H1 (cell line): Measurements from ENCODE around the gene ZKSCAN8. TPM values are rescaled to one million over a fixed set of nuclear protein-coding genes. Genes with fewer than 3 reads are reported as not detected.

Source experiments
- CTCF ChIA-PET: fragments of 300-600 bp; sonication (Branson Sonifier 250); formaldehyde crosslinking; loops from one replicate; lab custom pipeline; 2021; ENCODE audit not compliant: partially characterized antibody; lab: Charles Lee
- POLR2A ChIA-PET: fragments of 300-600 bp; sonication (Branson Sonifier 250); formaldehyde crosslinking; loops from one replicate; lab custom pipeline; 2021; ENCODE audit warnings: inconsistent platforms; ENCODE audit not compliant: partially characterized antibody; lab: Charles Lee
- DNase-seq, 2 experiments: peaks; one replicate each; pipeline versions ENCODE4 v3.0.0 to v3.0.0-alpha.2; 2010 to 2022; ENCODE audit warnings: low spot score in 2 of 2, low read depth in 1 of 2, mixed read lengths in 1 of 2
- FAIRE-seq: peaks from 2 replicates; lab custom pipeline; 2011; peaks lifted over from hg19 to GRCh38; lab: Jason Lieb, UNC
- H2AFZ ChIP-seq: 2 replicates; pipeline ENCODE4 v1.8.1; 2012; ENCODE audit warnings: low read length, inconsistent platforms
- H2AK5ac ChIP-seq: 2 replicates; pipeline ENCODE4 v1.6.1; 2013; ENCODE audit warnings: low read depth, low read length
- H2BK120ac ChIP-seq: replicated peaks from 2 replicates; pipeline ENCODE3; 2013; ENCODE audit warnings: low read depth, low read length, inconsistent platforms
- H2BK12ac ChIP-seq: 2 replicates; pipeline ENCODE4 v1.6.1; 2013; ENCODE audit warnings: low read depth, low read length
- H2BK15ac ChIP-seq: 2 replicates; pipeline ENCODE4 v1.6.1; 2013; ENCODE audit warnings: low read length
- H2BK20ac ChIP-seq: 2 replicates; pipeline ENCODE4 v1.6.1; 2013; ENCODE audit warnings: low read length
- H2BK5ac ChIP-seq: 2 replicates; pipeline ENCODE4 v1.6.1; 2013; ENCODE audit warnings: low read depth, low read length
- H3K14ac ChIP-seq: 2 replicates; pipeline ENCODE4 v1.6.1; 2013; ENCODE audit warnings: inconsistent platforms; ENCODE audit not compliant: insufficient read length
- H3K18ac ChIP-seq: 2 replicates; pipeline ENCODE4 v1.6.1; 2013; ENCODE audit warnings: low read length; ENCODE audit errors: extremely low read depth
- H3K23ac ChIP-seq: 2 replicates; pipeline ENCODE4 v1.6.1; 2013; ENCODE audit warnings: inconsistent platforms; ENCODE audit not compliant: insufficient read length
- H3K23me2 ChIP-seq: 2 replicates; pipeline ENCODE4 v1.6.1; 2013; ENCODE audit warnings: low read depth, low read length
- H3K27ac ChIP-seq: 2 replicates; pipeline ENCODE4 v1.6.1; 2011; ENCODE audit warnings: low read depth, low read length, inconsistent platforms
- H3K27me3 ChIP-seq, 4 experiments: replicated peaks in 1 of 4; 1 replicate in 1 of 4; 2 replicates in 3 of 4; pipeline versions ENCODE4 v1.6.1 to v1.8.1; 2011 to 2013; ENCODE audit warnings: low read length in 3 of 4, mild to moderate bottlenecking in 3 of 4, inconsistent platforms in 2 of 4, mixed read lengths in 2 of 4, moderate library complexity in 1 of 4; ENCODE audit not compliant: control insufficient read depth in 3 of 4, insufficient read depth in 3 of 4; ENCODE audit errors: extremely low read depth in 1 of 4
- H3K36me3 ChIP-seq, 4 experiments: 2 replicates each; pipeline versions ENCODE4 v1.6.1 to v1.8.1; 2011 to 2013; ENCODE audit warnings: mild to moderate bottlenecking in 4 of 4, low read length in 3 of 4, moderate library complexity in 2 of 4, control low read depth in 1 of 4, inconsistent platforms in 1 of 4; ENCODE audit not compliant: insufficient read depth in 4 of 4, control insufficient read depth in 2 of 4
- H3K4ac ChIP-seq: replicated peaks from 2 replicates; pipeline ENCODE3; 2013; ENCODE audit warnings: low read length, low read depth, mixed read lengths, inconsistent platforms; ENCODE audit not compliant: insufficient read length
- H3K4me1 ChIP-seq, 4 experiments: replicated peaks in 1 of 4; 1 replicate in 1 of 4; 2 replicates in 3 of 4; pipeline versions ENCODE4 v1.6.1 to v1.8.1; 2011 to 2013; ENCODE audit warnings: low read length in 3 of 4, inconsistent platforms in 2 of 4, mixed read lengths in 1 of 4; ENCODE audit not compliant: insufficient read depth in 4 of 4, control insufficient read depth in 3 of 4
- H3K4me2 ChIP-seq, 2 experiments: 2 replicates each; pipeline versions ENCODE4 v1.6.1 to v1.8.1; 2011 to 2013; ENCODE audit warnings: low read depth in 2 of 2, low read length in 2 of 2, control low read depth in 1 of 2, inconsistent platforms in 1 of 2, mild to moderate bottlenecking in 1 of 2; ENCODE audit not compliant: insufficient read depth in 1 of 2
- H3K4me3 ChIP-seq, 4 experiments: fragments of 200-600, 300-600 bp in 1 of 4; sonication (generic), shearing (Covaris generic), sonication (Bioruptor Twin) in 1 of 4; 2 replicates each; pipeline versions ENCODE4 v1.5.1 to v1.8.1; 2011 to 2016; ENCODE audit warnings: low read length in 4 of 4, low read depth in 3 of 4, control low read depth in 2 of 4, inconsistent platforms in 2 of 4, mild to moderate bottlenecking in 2 of 4, mixed read lengths in 1 of 4, moderate library complexity in 1 of 4; ENCODE audit not compliant: insufficient read depth in 2 of 4; ENCODE audit errors: extremely low read depth in 1 of 4
- H3K56ac ChIP-seq: replicated peaks from 2 replicates; pipeline ENCODE3; 2013; ENCODE audit warnings: low read depth, mild to moderate bottlenecking, mixed read lengths, low read length, inconsistent platforms; ENCODE audit not compliant: insufficient read length
- H3K79me1 ChIP-seq: 2 replicates; pipeline ENCODE4 v1.6.1; 2013; ENCODE audit warnings: low read depth, low read length, control low read depth
- H3K79me2 ChIP-seq, 2 experiments: 2 replicates each; pipeline versions ENCODE4 v1.6.1 to v1.8.1; 2012 to 2013; ENCODE audit warnings: low read length in 2 of 2, mild to moderate bottlenecking in 2 of 2, inconsistent platforms in 1 of 2; ENCODE audit not compliant: insufficient read depth in 2 of 2, control insufficient read depth in 1 of 2
- H3K9ac ChIP-seq, 4 experiments: replicated peaks in 1 of 4; 1 replicate in 1 of 4; 2 replicates in 3 of 4; pipeline versions ENCODE4 v1.6.1 to v1.8.1; 2011 to 2013; ENCODE audit warnings: low read depth in 3 of 4, low read length in 3 of 4, control low read depth in 2 of 4, mild to moderate bottlenecking in 2 of 4, moderate library complexity in 2 of 4, inconsistent platforms in 1 of 4; ENCODE audit errors: extremely low read depth in 1 of 4
- H3K9me3 ChIP-seq, 2 experiments: 2 replicates each; pipeline versions ENCODE4 v1.6.1 to v1.8.1; 2012 to 2013; ENCODE audit warnings: mild to moderate bottlenecking in 2 of 2, moderate library complexity in 2 of 2, control low read depth in 1 of 2, inconsistent platforms in 1 of 2, low read depth in 1 of 2, low read length in 1 of 2, mixed read lengths in 1 of 2; ENCODE audit not compliant: insufficient read depth in 2 of 2
- H4K20me1 ChIP-seq, 2 experiments: replicated peaks in 1 of 2; 2 replicates each; pipeline versions ENCODE3 to v1.8.1; 2011 to 2013; ENCODE audit warnings: inconsistent platforms in 2 of 2, low read length in 2 of 2, mild to moderate bottlenecking in 1 of 2; ENCODE audit not compliant: insufficient read depth in 2 of 2, control insufficient read depth in 1 of 2
- H4K5ac ChIP-seq: 2 replicates; pipeline ENCODE4 v1.6.1; 2013; ENCODE audit warnings: low read length, low read depth, mixed read lengths, inconsistent platforms; ENCODE audit not compliant: insufficient read length
- H4K8ac ChIP-seq: 2 replicates; pipeline ENCODE4 v1.8.0; 2013; ENCODE audit warnings: mild to moderate bottlenecking, moderate library complexity, low read length, inconsistent platforms; ENCODE audit not compliant: insufficient read depth; ENCODE audit errors: extremely low read depth
- H4K91ac ChIP-seq: replicated peaks from 2 replicates; pipeline ENCODE3; 2013; ENCODE audit warnings: low read length, mixed read lengths, inconsistent platforms; ENCODE audit not compliant: insufficient read length
- CEBPB ChIP-seq: IDR thresholded peaks from 2 replicates; pipeline ENCODE4 v1.6.1; 2012; ENCODE audit warnings: low read depth, low read length
- CTBP2 ChIP-seq: IDR thresholded peaks from 2 replicates; pipeline ENCODE4 v1.7.0; 2011; ENCODE audit warnings: borderline replicate concordance, mild to moderate bottlenecking, moderate library complexity, mixed read lengths, low read length; ENCODE audit not compliant: insufficient read depth, insufficient read length
- POLR2AphosphoS5 ChIP-seq: IDR thresholded peaks from 2 replicates; pipeline ENCODE4 v1.6.1; 2011; ENCODE audit warnings: low read depth, low read length
- POU5F1 ChIP-seq: IDR thresholded peaks from 2 replicates; pipeline ENCODE4 v1.6.1; 2011; ENCODE audit warnings: low read depth, mild to moderate bottlenecking, low read length, moderate library complexity
- SAP30 ChIP-seq: fragments of 300-600 bp; sonication (generic); IDR thresholded peaks from 2 replicates; pipeline ENCODE4 v1.7.1; 2012; ENCODE audit warnings: low read length, moderate library complexity, mild to moderate bottlenecking, inconsistent platforms; ENCODE audit not compliant: insufficient read depth, insufficient replicate concordance
- SP4 ChIP-seq: IDR thresholded peaks from 2 replicates; pipeline ENCODE4 v1.6.1; 2012; ENCODE audit warnings: low read length, inconsistent platforms
- TBP ChIP-seq: IDR thresholded peaks from 2 replicates; pipeline ENCODE4 v1.6.1; 2011; ENCODE audit warnings: low read depth, low read length, improper control_type of control experiment
- TCF12 ChIP-seq: IDR thresholded peaks from 2 replicates; pipeline ENCODE4 v1.6.1; 2011; ENCODE audit warnings: low read depth, mild to moderate bottlenecking, low read length
- WGBS, 2 experiments: shearing (Covaris generic) in 1 of 2; methylation state at CpG; one replicate each; pipeline versions ENCODE4 v1.1.6 to v1.1.7; 2013 to 2015; ENCODE audit warnings: low lambda C conversion rate in 2 of 2, mixed read lengths in 2 of 2, inconsistent platforms in 1 of 2, low coverage in 1 of 2, missing lambda C conversion rate in 1 of 2; ENCODE audit not compliant: insufficient replicate concordance in 2 of 2, insufficient coverage in 1 of 2, insufficient read length in 1 of 2; ENCODE audit errors: extremely low coverage in 1 of 2, missing lambda C conversion rate in 1 of 2; 5-methylcytosine and 5-hydroxymethylcytosine counted together
- polyA plus RNA-seq, 7 experiments: library from polyadenylated mRNA; depleted of rRNA in 3 of 7; stranded (reverse) in 5 of 7; unstranded in 2 of 7; fragments of >200 nt in 5 of 7; fragments of 200-250 nt in 2 of 7; gene quantifications; 1 replicate in 5 of 7; 2 replicates in 1 of 7; 4 replicates in 1 of 7; pipeline versions ENCODE4 v1.2.1 to v1.2.3, GENCODE V29; 2011 to 2013; ENCODE audit warnings: missing spikeins in 2 of 7, mixed read lengths in 2 of 7
- total RNA-seq: library from RNA; stranded (reverse); fragmentation: NEBNext Ultra II Directional; extraction: Animal tissue kit (Norgen Biotek cat#: 25700); gene quantifications from 2 replicates; pipeline ENCODE4 v1.2.1, GENCODE V29; 2021
- TF ChIP-seq, protein P1 (sequence below): IDR thresholded peaks from 2 replicates; pipeline ENCODE4 v1.6.1; 2012; ENCODE audit warnings: inconsistent platforms

ZKSCAN8 gene
- total and polyA plus RNA-seq, 2 of the 8 experiments (the other 6 are each of a cell fraction or from before 2014, with no cell fraction given), result 10.7 to 24.1 TPM

DNA sequence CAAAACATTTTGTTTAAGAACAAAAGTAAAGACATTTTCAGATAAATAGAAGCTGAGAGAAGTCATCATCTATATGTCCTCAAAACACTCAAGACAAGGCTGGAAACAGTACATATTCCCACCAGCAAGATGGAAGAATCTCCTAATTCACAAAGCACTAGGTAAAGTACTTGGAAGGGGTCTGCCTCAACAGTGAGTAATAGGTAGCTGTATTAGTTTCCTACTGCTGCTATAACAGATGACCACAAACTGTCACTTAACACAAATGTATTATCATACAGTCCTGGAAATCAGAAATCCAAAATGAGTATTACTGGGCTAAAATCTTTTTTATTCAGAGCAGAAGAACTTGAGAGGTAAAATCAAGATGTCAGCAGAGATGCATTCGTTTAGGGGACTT is 40.6 kb downstream of the ZKSCAN8 start:
- CTCF ChIA-PET, result interaction anchor here (0.9 kb wide), 1 partner anchor 177 kb away, joined by 3 read pairs; no protein-coding TSS in a partner anchor
- no peak overlapping the region for H3K4me3 ChIP-seq

More for the DNA sequence above, 40.6 kb downstream of the ZKSCAN8 start:
- no peak overlapping the region for H2BK15ac ChIP-seq
- H2AFZ ChIP-seq, result no peak overlapping the region
- H3K23ac ChIP-seq, result no peak overlapping the region
- H2BK20ac ChIP-seq, result no peak overlapping the region
- H3K4ac ChIP-seq, result no peak overlapping the region
- no peaks in the 10 kb centered on the region for H3K79me1 ChIP-seq
- DNase-seq (no peak), FAIRE-seq (no peak)
- H2BK12ac ChIP-seq, result no peak overlapping the region
- no peaks in the 10 kb centered on the region for H4K20me1 ChIP-seq
- POLR2A ChIA-PET, result interaction anchor here (0.9 kb wide), 1 partner anchor 20 kb away, joined by 3 read pairs; no protein-coding TSS in a partner anchor
- no peak overlapping the region for H3K56ac ChIP-seq
- no peak overlapping the region for H3K18ac ChIP-seq
- H3K79me2 ChIP-seq, result no peaks in the 10 kb centered on the region
- no peak overlapping the region for H3K27ac ChIP-seq
- no peak overlapping the region for H2BK120ac ChIP-seq
- no peaks in the 10 kb centered on the region for H3K23me2 ChIP-seq
- H3K9me3 ChIP-seq, result peaks cover 5 to 10% of the 10 kb centered on the region in 2 experiments
- no peak overlapping the region for H2BK5ac ChIP-seq
- no peak overlapping the region for H4K8ac ChIP-seq
- no peak overlapping the region for H3K9ac ChIP-seq
- no peak overlapping the region for H3K14ac ChIP-seq
- H4K5ac ChIP-seq, result no peak overlapping the region
- no peaks in the 10 kb centered on the region for H3K27me3 ChIP-seq
- no peak for TF ChIP-seq CEBPB
- TF ChIP-seq, protein P1, sequence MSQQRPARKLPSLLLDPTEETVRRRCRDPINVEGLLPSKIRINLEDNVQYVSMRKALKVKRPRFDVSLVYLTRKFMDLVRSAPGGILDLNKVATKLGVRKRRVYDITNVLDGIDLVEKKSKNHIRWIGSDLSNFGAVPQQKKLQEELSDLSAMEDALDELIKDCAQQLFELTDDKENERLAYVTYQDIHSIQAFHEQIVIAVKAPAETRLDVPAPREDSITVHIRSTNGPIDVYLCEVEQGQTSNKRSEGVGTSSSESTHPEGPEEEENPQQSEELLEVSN, result no peak
- no peak for TF ChIP-seq SAP30
- TF ChIP-seq CTBP2, result no peak
- no peak for TF ChIP-seq POLR2AphosphoS5
- no peak for TF ChIP-seq TCF12
- no peak for TF ChIP-seq SP4
- no peak for TF ChIP-seq TBP
- TF ChIP-seq POU5F1, result no peak
- TF ChIP-seq, all 59 proteins: peak for 0
- Histone ChIP-seq H2AK5ac (no peak overlapping the region), H3K4me2 (no peak overlapping the region), H4K91ac (no peak overlapping the region), H3K4me1 (no peaks in the 10 kb centered on the region), H3K36me3 (peaks cover 0 to 1% (median 0%) of the 10 kb centered on the region in 4 experiments; a peak in 1 of 8 replicates)
- 80% methylated on average over 1 of the region's 1 CpG; no CpG with 5 or more reads in 1 of the 2 experiments for whole genome bisulfite sequencing, 2 experiments
